COLO668 (cell line): ENCODE results near the gene HYDIN.

Experiments used
- DNase-seq: peaks from one replicate; lab custom pipeline; 2025; ENCODE audit not compliant: unreplicated experiment; lab: John Stamatoyannopoulos, UW

The HYDIN gene

DNA sequence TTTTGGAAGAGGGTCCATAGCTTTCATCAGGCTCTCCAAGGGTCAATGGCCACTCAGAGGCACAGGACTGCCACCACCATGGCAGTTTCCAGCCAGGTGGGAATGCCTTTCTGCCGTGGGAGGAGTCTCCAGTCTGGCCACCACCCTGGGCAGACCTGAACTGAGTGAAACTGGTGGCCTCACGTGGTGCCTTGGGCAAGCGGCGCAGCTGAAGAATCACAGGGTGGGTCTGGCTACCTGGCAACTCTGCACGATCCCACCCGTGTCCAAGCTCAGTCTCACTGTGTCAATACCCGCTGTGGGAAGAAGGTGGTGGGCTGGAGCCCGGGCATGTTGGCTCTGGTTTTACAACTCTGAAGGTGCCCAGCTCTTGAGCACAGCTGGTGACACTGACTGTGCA lies 461.4 kb downstream of the HYDIN start:
- DNase-seq: no peak

DNA sequence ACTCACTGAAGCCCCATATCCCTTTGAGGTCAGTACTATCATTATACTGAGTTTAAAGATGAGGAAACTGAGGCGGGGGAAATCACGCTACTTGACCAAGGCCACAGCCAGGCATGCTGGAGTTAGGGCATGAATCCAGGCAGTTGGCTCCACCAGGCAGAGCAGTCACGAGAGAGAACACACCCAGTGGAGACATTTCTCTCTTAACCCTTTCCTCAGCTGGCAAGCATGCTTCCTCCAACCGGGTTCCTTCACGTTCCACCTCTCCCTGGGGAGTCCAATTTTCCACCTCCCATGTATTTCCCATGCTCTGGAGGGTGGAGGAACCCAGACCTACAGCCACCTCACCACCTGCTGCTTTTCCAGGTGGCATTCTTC lies 462.3 kb downstream of the HYDIN start:
- no peak for DNase-seq

DNA sequence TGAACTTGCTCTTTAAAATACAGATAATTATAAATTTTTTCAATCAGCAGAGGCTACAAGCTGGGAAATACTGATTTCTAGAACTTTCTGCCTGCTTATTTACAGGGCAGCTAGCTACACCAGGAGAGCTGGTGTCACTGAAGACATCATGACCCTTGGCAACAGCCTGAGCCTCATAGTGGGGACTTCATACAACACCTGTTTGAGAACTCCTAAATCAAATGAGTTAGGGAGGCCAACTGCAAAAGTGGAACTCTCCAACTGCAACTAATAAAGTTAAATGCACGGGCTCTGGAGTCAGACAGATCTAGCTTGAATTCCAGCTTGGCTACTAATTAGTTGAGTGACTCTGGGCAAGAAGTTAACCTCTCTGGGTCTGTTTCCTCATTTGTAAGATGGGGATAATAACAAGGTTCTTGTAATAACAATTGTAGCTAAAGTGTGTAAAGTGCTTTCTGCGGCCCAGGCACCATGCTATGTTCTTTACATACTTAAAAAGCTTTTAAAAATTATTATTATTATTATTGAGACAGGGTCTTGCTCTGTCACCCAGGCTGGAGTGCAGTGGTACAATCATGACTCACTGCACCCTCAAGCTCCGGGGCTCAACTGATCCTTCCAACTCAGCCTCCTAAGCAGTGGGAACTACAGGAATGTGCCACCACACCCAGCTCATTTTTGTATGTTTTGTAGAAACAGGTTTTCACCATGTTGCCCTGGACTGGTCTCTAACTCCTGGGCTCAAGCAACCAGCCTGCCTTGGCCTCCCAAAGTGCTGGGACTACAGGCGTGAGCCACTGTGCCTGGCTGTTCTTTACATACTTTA lies 462.9 kb downstream of the HYDIN start:
- DNase-seq: no peak

- DNase-seq: no peak
These were observed 463.9 kb downstream of the HYDIN start for GRCh38 chr16:70766658-70767057.

DNA sequence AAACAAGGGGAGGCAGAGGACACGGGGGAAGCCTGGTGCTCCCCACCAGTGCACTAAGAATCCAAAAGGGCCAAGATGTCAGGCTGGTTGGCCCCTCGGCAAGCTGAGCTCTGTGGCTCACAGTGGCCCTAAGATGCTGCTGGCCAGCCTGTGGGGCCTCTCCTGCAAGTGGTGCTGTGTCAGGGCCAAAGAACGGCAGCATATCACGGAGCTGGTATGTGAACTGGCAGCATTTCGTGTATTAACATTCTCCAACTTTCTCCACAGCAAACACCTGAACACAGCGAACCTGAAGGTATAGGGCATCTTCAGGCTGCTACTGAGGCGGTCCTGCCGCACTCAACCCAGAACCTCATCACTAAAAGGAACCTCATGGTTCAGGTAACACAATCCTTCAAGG lies 464.3 kb downstream of the HYDIN start:
- DNase-seq: no peak

DNA sequence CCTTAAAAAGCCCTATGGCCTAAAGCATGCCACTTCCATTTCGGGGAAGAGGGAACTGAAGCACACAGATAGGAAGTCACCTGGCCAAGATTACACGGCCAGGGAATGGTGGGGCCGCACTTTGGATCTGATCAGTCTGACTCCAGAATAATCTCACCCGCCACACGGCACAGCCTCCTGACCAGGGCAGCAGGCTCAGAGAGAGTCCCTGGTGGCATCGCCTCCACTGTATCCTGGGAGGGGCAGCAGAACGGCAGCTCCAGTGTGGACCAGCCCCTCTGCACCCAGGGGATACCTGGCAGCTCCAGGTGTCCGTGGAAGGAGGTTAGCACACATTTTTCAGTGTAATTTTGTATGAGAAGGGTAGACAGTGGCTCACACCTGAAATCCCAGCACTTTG lies 465.0 kb downstream of the HYDIN start:
- no peak for DNase-seq

GRCh38 chr16:70764632-70765031 lies 465.9 kb downstream of the HYDIN start:
- DNase-seq: no peak

DNA sequence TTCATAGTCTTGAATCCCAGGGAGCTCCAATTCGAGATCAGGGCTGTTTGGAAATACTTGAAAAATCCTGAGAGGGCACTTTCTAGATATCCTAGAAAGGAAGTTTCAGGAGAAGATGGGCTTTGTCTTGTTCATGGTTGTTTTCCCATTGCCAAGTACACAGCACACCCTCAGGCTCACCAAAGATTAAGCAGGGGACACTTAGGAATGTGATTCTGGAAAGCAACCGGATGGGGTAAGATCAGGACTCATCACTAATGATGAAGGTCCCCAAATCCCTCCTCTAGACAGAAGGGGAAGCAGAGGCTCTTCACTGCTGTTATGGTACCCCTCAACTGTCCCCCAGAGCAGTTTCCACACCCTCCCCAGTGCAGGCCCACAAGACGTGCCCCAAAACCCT lies 470.3 kb downstream of the HYDIN start:
- DNase-seq: no peak

DNA sequence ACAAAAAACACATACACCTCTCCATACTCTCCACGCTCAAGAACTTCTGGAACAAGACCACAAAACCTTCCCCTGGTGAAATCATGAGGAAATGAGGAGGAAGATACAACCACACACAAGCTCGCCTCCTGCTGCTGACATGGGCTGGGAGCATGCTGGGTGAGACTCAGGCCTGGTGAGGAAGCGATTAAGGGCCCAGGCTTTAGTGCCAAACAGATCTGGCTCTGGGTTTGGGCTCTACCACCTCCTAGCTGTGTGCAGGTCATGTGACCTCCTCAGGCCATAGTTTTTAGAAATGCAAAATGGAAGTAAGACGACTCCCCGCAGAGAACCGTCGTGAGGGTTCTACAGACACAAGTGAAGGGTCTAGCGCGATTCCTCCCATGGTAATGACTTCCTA lies 470.9 kb downstream of the HYDIN start:
- DNase-seq: no peak

GRCh38 chr16:70758786-70759185 lies 471.7 kb downstream of the HYDIN start:
- no peak for DNase-seq
